ENCODE measurements around the gene NCOA1.

Gene NCOA1

DNA sequence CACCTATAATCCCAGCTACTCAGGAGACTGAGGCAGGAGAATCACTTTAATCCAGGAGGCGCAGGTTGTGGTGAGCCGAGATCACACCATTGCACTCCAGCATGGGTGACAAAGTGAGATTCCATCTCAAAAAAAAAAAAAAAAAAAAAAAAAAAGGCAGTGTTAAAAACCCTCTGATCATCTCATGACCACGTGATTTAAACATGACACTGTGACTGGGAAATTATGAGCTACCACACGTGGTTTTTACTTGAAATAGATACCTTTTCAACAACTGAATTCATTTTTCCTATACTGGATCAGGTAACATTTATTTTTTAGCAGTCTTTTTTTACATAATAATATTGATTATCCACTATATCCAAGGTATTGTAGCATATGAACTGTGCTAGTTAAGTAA, 199.5 kb downstream of the NCOA1 start:
- DNase-seq (ENCODE audit: low read depth in 2 of 2): no peak

DNA sequence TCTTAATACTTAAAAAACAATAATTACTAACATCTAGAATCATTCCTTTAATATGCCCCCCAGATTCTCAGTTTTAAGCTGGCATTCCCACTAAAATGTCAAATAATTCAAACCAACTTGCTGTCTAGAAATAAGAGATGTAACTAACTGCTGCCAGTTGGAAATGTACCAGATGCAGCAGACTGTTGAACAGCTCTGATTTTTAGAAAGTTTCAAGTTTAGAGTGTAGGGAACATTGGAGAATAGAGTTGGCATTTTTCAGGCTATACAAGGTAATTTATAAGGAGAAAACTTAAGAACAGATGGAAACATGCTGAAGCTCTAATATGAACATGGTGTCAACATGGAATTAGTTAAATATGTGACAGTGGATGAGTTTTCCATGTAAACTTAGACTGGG, 200.8 kb downstream of the NCOA1 start:
- no peak for DNase-seq (ENCODE audit: low read depth in 2 of 2)

DNA sequence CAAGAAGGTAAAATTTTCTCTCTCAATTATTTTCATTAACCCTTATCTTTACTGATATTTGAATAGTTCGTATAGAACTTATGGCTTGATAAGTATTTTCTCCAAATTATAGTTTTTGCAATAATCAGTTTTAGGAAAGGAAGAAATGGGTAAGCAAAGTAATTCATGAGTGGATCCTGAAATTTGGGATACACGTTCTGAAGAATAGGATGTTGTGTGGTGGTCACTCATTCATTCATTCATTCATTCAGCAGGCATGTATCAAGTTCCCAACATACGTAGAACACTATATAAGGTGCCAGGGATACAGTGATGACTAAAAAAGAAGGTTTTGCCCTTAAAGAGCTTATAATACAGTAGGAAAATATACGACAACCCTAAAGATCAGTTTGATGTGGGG, 206.7 kb downstream of the NCOA1 start:
- DNase-seq (ENCODE audit: low read depth in 2 of 2): no peak

DNA sequence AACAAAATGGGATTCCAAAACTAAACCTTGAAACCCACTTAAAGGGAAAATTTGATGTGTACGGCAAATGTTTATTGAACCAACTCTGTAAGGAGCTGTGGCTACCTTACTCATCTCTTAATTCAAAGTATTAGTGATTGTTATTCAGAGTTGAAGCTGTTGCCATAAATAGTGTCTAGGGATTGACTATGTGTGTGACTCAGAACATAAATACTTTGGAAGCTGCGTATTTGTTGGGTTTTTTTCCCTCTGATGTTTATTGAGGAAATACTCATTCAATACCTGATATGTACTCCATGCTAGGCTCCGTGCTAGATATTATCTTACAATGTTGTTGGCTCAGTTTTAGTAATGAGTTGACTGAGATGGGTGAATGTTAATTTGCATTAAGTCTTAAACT, 211.7 kb downstream of the NCOA1 start:
- no peak for DNase-seq (ENCODE audit: low read depth in 2 of 2)

DNA sequence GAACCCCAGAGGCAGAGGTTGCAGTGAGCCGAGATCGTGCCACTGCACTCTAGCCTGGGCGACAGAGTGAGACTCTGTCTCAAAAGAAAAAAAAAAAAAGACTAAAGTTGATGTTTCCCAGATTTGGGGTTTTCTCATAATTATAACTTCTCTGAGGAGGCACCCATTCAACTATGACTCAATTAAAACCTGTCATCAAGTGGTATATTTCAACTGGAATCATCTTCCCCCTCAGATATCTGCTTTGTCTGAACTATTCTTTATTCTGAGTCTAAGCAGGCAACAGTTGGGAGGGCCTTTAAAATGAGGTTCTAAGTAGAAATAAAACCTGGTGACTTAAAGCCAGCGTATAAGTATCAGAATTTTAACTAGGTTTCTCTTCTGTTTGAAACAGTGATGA, 213.6 kb downstream of the NCOA1 start:
- DNase-seq (ENCODE audit: low read depth in 2 of 2): no peak

DNA sequence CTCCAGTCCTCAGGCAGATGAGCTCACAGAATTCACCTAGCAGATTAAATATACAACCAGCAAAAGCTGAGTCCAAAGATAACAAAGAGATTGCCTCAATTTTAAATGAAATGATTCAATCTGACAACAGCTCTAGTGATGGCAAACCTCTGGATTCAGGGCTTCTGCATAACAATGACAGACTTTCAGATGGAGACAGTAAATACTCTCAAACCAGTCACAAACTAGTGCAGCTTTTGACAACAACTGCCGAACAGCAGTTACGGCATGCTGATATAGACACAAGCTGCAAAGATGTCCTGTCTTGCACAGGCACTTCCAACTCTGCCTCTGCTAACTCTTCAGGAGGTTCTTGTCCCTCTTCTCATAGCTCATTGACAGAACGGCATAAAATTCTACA, 216.1 kb downstream of the NCOA1 start:
- no peak for DNase-seq (ENCODE audit: low read depth in 2 of 2)

DNA sequence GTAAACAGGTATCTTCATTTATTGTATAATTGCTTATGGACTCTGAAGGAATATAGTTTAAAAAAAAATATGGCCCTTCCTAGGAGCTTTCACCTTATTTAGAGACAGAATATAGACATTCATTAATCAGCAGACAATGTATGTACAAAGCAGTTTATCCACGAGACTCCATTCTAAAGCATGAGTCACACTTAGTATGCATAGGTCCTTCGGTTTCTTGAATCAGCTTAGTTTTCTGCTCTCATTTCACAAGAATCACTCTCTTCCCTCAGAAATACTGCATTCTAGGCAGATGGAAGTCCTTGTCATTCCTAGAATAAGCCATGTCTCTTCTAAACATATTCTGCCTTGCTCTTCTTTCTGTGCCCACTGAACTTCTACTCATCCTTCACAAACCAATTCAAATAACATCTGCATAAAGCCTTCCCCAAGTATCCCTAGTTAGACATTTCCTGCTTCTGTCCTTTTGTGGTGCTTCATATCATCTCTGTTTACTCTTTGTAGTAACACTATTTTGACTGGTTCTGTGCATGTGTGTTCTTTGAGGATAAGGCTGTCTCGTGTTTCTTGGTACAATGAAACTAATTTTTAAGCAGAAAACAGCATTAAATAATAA, 217.6 kb downstream of the NCOA1 start:
- DNase-seq (ENCODE audit: low read depth in 2 of 2): no peak

DNA sequence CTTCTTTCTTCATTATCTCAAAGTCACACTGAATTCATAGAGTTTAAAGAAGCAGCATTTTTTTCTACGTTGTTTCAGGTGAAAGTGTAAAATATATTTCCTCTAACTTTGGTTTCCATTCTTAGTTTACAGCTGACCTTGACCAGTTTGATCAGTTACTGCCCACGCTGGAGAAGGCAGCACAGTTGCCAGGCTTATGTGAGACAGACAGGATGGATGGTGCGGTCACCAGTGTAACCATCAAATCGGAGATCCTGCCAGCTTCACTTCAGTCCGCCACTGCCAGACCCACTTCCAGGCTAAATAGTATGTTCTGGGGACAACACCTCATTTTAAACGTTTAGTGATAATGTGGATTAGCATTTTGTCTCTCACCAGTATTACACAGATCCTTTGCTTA, 219.8 kb downstream of the NCOA1 start:
- DNase-seq (ENCODE audit: low read depth in 2 of 2): no peak

DNA sequence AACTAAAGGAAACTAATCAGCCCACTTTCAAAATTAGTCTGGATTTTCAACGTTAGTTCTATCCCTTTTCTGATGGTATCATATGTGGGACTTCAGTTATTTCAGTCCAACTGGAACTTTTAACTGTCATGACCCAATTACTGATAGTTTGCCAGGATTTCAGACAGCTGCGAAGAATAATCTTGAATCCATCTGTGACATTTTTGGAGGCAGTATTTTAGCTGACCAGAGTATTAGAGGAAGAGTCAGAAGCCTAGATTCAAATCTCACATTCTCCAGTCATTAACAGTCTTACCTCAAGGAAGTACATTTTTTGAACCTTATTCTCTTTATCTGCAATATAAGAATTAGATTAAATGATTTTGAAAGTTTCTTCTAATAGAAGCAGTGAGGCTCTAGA, 220.8 kb downstream of the NCOA1 start:
- DNase-seq (ENCODE audit: low read depth in 2 of 2): no peak

DNA sequence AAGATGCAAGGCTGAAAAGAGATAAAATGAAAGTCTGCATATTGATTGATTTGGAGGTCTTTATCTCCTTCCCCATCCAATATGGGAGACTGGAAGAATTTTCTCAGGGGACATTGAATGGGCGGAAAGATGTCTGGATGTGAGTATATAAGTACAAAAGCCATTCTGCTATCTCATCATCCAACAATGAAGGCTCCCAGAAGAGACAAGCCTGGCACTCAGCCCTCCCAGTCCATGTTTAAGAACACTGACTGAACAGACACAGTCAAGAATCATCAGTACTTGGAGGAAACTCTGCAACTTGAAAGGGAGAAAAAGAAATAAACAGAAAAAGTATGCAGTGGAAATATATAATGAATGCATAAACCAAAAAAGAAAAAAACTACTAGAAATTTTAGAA, 221.2 kb downstream of the NCOA1 start:
- no peak for DNase-seq (ENCODE audit: low read depth in 2 of 2)

DNA sequence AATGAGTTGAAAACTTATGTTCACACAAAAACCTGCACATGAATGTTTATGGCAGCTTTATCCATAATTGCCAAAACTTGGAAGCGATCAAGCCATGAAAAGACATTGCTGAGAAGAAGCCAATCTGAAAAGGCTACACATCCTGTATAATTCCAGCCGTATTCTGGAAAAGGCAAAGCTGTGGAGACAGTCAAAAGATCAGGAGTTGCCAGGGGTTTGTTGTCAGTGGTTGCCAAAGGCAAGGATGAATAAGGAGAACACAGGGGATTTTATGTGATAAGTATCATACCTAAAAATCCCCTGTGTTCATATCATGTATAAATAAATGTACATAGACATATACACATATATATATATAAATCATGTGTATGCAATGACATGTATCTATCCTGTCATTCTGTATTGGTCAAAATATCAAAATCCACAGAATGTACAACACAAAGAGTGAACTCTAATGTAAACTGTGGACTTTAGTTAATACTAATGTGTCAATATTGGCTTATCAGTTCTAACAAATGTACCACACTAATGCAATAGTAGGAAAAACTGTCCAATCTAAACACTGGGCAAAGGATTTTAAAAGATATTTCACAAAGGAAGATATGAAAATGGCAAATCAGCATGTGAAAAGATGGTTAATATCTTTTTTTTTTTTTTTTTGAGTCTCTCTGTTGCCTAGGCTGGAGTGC, 226.4 kb downstream of the NCOA1 start:
- DNase-seq (ENCODE audit: low read depth in 2 of 2): no peak

DNA sequence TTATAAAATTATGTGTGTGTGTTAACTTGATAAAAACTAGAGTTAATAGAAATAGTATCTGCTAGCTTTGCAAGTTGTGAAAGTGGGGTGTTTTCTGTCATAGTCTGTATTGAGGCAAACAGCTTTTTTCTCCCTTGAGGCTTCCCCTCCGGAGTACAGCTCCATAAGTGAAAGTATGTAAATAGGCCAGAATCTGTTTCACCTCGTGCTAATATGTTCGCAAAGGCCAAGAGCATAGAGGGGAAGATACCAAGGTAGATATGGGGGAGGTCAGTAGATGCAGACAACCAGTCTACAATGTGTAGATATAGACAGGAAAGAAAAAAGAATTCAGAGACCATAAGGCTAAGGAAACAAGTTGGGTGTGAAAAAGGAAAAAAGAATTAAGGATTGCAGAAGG, 229.3 kb downstream of the NCOA1 start:
- DNase-seq (ENCODE audit: low read depth in 2 of 2): no peak

DNA sequence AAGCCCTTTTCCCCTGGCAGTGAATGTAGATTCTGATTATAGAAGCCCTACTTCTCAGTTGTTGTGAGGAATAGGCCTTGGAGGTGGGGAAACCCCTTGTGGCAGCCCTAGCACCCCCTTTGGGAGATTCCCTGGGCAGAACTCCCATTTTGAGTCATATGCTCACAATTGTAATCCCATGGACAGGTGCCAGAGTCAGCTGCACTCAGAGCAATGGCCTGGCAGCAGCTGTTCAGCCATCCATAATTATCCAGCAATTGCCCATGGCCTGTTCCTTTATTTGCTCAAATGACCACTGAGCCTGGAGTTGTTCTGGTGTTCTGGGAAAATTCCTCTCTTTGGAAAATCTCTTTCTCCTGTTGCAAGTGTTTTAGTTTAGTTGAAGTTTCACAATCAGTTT, 230.4 kb downstream of the NCOA1 start:
- DNase-seq (ENCODE audit: low read depth in 2 of 2): no peak

DNA sequence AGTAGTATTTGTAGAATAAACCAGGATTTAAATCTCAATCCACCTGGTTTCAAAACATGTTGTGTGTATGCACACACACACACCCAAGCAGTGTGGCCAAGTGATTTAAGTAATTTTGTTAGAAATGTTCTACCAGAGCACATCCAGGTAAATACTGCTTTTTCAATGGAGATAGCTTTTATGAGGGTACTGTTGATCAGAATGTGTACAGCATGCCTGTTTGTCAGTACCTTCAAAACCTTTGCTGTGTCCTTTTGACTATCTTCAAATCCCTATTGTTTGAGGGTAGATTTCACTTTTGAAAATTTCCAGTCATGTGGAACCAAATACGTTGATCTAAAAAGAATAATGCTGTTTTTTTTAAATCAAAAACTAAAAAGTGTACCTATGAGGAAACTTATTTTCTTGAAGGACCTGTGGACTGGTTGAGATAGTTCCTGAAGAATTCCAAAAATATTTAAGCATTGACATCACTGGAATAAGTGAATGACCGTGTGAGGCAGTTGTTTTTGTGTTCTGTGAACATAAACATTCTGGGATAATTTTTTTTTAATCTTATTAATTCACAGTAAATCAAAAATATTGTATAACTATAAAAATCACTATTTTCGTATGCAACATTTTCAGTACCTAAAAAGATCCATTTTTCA, 231.2 kb downstream of the NCOA1 start:
- DNase-seq (ENCODE audit: low read depth in 2 of 2): no peak

DNA sequence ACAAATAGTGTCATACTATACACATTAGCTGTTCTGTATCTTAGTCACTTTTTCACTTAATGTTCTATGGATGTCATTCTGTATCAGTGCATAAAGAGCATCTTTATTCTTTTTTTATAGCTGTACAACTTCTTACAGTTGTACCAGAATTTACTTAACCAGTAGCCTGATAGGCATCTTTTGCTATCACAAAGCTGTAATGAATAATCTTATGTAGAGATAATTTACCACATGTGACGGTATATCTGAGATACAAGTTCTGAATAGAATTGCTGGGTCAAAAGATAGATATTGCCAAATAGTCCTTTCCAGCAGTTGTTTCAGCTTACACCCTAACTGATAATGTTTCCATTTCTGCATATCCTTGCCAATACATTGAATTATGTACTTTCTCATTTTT, 232.1 kb downstream of the NCOA1 start:
- DNase-seq (ENCODE audit: low read depth in 2 of 2): no peak

DNA sequence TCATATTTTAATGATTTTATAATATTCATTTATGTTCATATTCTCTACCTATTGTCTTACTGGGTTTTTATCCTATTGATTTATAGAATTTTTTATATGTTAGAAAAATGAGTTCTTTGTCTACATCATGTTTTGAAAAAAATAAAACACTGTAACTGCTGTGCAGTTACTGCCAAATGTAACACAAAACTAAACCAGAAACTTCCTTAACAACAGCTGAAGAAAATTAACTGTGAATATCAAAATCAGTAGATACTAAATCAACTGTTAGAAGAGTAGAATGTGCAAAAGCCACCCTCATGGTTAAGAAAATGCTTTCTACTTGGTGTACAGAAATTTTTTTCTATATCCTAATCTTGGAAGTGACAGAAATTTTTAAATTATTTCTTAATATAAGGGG, 232.6 kb downstream of the NCOA1 start:
- DNase-seq (ENCODE audit: low read depth in 2 of 2): no peak

DNA sequence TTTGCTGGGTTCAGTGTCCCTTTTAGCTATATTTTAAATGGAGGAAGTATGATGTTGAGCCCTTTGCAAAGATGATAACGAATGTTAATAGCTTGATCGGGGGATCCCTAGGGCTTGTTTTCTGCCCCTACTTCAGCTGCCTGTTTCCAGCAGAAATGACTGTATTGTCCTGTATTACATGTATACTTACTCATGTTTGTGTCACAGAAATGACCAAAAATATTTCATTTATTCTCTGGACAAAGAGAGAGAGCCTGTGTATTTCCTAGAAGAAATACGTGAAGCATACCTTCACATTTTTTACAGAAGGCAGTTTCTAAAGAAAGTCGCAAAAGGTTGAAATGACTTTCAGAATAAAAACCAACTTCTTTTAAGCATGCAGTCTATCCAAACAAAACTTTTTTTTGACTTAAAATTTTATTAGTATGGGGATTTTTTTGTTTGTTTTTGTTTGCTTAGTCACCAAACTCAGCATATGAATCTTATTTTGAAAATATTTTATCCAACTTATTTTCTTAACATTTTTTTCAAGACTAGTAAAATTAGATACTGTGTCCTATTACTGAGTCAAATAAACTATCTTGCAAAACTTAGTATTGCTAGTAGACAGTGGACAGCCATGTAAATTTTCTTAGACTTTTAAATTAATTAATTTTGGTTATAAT, 233.2 kb downstream of the NCOA1 start:
- no peak for DNase-seq (ENCODE audit: low read depth in 2 of 2)

DNA sequence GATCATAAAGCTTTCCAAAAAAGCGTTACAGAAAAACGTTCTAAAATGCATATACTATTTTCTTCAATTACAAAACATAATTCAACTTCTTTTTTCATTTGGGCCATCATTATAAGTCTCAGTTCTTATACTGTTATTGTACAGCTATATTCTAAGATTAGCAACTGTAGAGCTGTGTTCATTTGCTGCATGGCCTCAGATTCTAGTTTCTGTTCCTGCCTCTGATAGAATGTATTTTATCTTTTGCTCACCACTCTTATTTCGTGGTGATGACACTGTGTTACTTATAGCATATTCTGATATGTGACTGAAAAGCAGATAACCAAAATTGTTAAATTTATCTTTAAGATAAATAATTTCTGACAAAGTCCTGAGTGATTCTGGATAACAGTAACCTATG, 234.9 kb downstream of the NCOA1 start:
- DNase-seq (ENCODE audit: low read depth in 2 of 2): no peak

DNA sequence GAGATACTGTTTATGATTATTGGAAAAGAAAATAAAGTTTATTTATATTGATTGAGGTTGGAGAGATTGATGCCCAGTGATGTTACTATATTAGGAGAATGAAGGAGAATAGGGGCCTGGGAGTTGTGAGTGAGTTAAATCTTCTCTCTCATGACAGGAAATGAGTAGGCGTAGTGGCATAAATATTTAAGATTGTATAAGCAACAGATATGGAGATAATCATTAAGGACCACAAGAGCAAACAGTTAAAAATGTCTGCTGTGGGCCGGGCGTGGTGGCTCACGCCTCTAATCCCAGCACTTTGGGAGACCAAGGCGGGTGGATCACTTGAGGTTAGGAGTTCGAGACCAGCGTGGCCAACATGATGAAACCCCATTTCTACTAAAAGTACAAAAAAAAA, 239.4 kb downstream of the NCOA1 start:
- DNase-seq (ENCODE audit: low read depth in 2 of 2): no peak

DNA sequence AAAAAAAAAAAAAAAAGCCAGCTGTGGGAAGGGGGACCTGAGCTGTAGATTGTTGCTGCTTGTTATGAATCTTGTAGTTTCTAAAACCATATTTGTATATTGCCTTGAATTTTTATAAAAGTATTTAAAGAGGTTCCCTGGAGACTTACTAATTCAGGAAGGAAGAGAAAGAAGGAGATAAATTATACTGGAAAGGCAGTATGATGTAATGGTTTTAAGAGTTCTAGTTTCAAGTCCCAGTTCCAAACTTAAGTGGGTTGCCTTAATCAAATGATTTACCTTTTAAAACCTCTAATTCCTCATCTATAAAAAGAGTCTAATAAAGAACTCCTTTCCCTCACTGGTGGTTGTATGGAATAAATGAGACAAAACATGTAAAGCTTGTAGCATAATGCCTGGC, 240.0 kb downstream of the NCOA1 start:
- DNase-seq (ENCODE audit: low read depth in 2 of 2): no peak

DNA sequence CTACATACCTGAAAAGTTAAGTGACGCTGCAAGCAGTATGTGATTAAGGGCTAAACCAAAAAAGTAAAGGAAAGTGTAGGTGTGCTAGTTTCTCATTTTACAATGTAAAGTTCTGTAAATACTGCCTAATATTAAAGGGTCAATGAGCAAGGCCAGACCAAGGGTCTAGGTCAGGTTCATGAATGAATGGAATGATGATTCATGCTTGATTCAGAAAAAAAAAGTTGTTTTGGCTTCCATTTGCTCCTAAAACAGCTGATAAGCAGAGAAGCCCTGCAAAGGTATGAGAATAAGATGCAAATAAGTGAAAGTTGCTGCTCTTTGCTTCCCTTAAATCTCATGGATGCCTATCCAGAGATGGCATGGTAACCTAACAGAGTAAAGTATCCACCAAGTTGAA, 240.9 kb downstream of the NCOA1 start:
- DNase-seq (ENCODE audit: low read depth in 2 of 2): no peak

DNA sequence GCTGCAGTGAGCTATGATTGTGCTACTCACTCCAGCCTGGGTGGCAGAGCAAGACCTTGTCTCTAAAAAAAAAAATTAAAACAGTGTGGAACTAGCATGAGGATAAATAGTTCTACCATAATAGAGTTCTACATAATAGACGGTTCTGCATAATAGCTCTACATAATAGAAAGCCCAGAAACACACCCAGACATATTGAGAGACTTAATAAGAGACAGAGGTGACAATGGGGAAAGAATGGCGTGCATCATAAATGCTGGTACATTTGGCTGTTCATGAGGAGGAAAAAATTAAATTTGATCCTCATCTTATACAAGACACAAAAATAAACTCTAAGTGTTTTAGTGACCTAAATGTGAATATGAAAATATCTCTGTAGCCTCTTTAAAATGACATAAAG, 243.7 kb downstream of the NCOA1 start:
- DNase-seq (ENCODE audit: low read depth in 2 of 2): no peak

All from stimulated activated CD8-positive, alpha-beta memory T cell treated with anti-CD3 and anti-CD28 coated beads, Interleukin-7, amount 100 ng/mL, for 1 hour (primary cell).